Neural cell (in vitro differentiated cells): ENCODE measurements around the gene CTSE.

Source experiments
- EP300 ChIP-seq: fragments of 450-650 bp; conservative IDR thresholded peaks from 2 replicates; pipeline ENCODE4 v1.6.1; 2014; ENCODE audit warnings: antibody characterized with exemption, mild to moderate bottlenecking, moderate library complexity; ENCODE audit not compliant: poor library complexity, severe bottlenecking
- EZH2 ChIP-seq: fragments of 200-600, 300-800 bp; shearing (Covaris generic), sonication (generic); IDR thresholded peaks from 2 replicates; pipeline ENCODE4 v1.6.1; 2014; ENCODE audit warnings: antibody characterized with exemption, low read length, borderline replicate concordance, mild to moderate bottlenecking; ENCODE audit not compliant: insufficient read depth, poor library complexity, severe bottlenecking
- MXI1 ChIP-seq: fragments of 450-650 bp; conservative IDR thresholded peaks from 2 replicates; pipeline ENCODE4 v1.6.1; 2014; ENCODE audit warnings: antibody characterized with exemption, mild to moderate bottlenecking; ENCODE audit not compliant: poor library complexity, severe bottlenecking
- POLR2AphosphoS5 ChIP-seq: IDR thresholded peaks from 2 replicates; pipeline ENCODE4 v1.6.1; 2012
- RAD21 ChIP-seq: fragments of 450-650 bp; conservative IDR thresholded peaks from 2 replicates; pipeline ENCODE4 v1.6.1; 2014; ENCODE audit warnings: antibody characterized with exemption, mild to moderate bottlenecking, moderate library complexity
- SMC3 ChIP-seq: fragments of 450-650 bp; conservative IDR thresholded peaks from 2 replicates; pipeline ENCODE4 v1.6.1; 2014; ENCODE audit warnings: antibody characterized with exemption, mild to moderate bottlenecking, moderate library complexity; ENCODE audit not compliant: poor library complexity
- TAF1 ChIP-seq: IDR thresholded peaks from 2 replicates; pipeline ENCODE4 v1.6.1; 2012; ENCODE audit warnings: low read depth
- TF ChIP-seq, protein P1 (sequence below): fragments of 450-650 bp; IDR thresholded peaks from 2 replicates; pipeline ENCODE4 v1.5.1; 2014; ENCODE audit warnings: antibody characterized with exemption, mild to moderate bottlenecking, moderate library complexity; ENCODE audit not compliant: poor library complexity, severe bottlenecking
- TF ChIP-seq, protein P2 (sequence below): IDR thresholded peaks from 2 replicates; pipeline ENCODE4 v1.6.1; 2012; ENCODE audit warnings: borderline replicate concordance

DNA sequence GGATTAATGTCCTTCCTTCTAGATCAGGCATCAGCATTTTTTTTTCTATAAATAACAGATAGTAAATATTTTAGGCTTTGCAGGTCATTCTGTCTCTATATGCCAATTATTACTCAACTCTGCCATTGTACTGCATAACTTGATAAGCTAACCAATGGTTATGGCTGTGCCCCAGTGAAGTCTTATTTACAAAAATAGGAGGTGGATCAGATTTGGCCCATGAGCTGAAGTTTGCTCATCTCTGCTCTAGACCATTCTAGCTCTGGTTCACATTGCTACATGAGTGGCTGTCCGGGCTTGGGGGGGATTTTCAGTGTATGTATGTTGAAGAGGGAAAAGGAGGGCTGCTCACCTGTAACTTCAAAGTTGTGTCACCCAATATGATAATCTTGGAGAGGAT, 30.6 kb downstream of the CTSE start:
- TF ChIP-seq, protein P1, sequence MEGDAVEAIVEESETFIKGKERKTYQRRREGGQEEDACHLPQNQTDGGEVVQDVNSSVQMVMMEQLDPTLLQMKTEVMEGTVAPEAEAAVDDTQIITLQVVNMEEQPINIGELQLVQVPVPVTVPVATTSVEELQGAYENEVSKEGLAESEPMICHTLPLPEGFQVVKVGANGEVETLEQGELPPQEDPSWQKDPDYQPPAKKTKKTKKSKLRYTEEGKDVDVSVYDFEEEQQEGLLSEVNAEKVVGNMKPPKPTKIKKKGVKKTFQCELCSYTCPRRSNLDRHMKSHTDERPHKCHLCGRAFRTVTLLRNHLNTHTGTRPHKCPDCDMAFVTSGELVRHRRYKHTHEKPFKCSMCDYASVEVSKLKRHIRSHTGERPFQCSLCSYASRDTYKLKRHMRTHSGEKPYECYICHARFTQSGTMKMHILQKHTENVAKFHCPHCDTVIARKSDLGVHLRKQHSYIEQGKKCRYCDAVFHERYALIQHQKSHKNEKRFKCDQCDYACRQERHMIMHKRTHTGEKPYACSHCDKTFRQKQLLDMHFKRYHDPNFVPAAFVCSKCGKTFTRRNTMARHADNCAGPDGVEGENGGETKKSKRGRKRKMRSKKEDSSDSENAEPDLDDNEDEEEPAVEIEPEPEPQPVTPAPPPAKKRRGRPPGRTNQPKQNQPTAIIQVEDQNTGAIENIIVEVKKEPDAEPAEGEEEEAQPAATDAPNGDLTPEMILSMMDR, result no peak
- TF ChIP-seq RAD21 (no peak), MXI1 (no peak), EZH2 (no peak), TAF1 (no peak), POLR2AphosphoS5 (no peak), SMC3 (no peak), EP300 (no peak)
- TF ChIP-seq, protein P2, sequence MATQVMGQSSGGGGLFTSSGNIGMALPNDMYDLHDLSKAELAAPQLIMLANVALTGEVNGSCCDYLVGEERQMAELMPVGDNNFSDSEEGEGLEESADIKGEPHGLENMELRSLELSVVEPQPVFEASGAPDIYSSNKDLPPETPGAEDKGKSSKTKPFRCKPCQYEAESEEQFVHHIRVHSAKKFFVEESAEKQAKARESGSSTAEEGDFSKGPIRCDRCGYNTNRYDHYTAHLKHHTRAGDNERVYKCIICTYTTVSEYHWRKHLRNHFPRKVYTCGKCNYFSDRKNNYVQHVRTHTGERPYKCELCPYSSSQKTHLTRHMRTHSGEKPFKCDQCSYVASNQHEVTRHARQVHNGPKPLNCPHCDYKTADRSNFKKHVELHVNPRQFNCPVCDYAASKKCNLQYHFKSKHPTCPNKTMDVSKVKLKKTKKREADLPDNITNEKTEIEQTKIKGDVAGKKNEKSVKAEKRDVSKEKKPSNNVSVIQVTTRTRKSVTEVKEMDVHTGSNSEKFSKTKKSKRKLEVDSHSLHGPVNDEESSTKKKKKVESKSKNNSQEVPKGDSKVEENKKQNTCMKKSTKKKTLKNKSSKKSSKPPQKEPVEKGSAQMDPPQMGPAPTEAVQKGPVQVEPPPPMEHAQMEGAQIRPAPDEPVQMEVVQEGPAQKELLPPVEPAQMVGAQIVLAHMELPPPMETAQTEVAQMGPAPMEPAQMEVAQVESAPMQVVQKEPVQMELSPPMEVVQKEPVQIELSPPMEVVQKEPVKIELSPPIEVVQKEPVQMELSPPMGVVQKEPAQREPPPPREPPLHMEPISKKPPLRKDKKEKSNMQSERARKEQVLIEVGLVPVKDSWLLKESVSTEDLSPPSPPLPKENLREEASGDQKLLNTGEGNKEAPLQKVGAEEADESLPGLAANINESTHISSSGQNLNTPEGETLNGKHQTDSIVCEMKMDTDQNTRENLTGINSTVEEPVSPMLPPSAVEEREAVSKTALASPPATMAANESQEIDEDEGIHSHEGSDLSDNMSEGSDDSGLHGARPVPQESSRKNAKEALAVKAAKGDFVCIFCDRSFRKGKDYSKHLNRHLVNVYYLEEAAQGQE, result no peak
